Epithelial cell of esophagus (primary cell): ENCODE data around the gene GZMB.

Experiments used
- DNase-seq: peaks from one replicate; pipeline ENCODE4 v3.0.0; 2010; ENCODE audit warnings: low read depth
- H3K4me3 ChIP-seq: 2 replicates; pipeline ENCODE4 v1.5.1; 2011; ENCODE audit warnings: mild to moderate bottlenecking, low read length, control low read depth
- CTCF ChIP-seq: IDR thresholded peaks from 2 replicates; pipeline ENCODE4 v1.5.1; 2011; ENCODE audit warnings: low read depth, mild to moderate bottlenecking, low read length, control low read depth, inconsistent platforms; ENCODE audit not compliant: insufficient read depth; ENCODE audit errors: missing control alignments

Gene GZMB

DNA sequence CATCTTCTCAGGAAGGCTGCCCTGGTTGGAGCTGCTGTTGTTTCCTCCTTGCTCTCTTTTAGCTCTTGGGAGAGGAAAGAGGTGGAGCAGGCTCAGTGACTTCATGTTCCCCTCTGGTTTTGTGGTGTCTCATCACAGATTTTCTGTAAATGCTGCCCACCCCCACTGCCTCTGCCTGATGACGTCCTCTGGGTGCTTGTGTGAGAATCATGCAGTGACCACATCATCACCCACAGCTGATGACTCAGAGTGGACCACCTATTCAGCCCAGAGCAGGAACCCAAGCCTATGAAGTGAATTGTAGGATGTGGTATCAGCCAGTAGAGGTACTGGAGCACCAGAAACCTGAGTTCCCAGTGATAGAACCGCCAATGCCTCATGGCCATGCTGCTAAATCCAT is at the start of gene GZMB:
Gene GZMB (minus strand): TSS at position 33 of the 400 bp plus-strand sequence. CDS start 30 bp downstream, at position 3.
- DNase-seq, result peak; percentile 19
- no peak for TF ChIP-seq CTCF
- no peak within 1 kb of the TSS for H3K4me3 ChIP-seq

- TF ChIP-seq CTCF, result no peak
- no peak for DNase-seq
- no peak overlapping the region for H3K4me3 ChIP-seq
These were observed 47.1 kb upstream of the GZMB start for GRCh38 chr14:24681056-24681455.

GRCh38 chr14:24680516-24680915 is 46.5 kb upstream of the GZMB start:
- no peak for DNase-seq
- no peak overlapping the region for H3K4me3 ChIP-seq
- TF ChIP-seq CTCF, result no peak

DNA sequence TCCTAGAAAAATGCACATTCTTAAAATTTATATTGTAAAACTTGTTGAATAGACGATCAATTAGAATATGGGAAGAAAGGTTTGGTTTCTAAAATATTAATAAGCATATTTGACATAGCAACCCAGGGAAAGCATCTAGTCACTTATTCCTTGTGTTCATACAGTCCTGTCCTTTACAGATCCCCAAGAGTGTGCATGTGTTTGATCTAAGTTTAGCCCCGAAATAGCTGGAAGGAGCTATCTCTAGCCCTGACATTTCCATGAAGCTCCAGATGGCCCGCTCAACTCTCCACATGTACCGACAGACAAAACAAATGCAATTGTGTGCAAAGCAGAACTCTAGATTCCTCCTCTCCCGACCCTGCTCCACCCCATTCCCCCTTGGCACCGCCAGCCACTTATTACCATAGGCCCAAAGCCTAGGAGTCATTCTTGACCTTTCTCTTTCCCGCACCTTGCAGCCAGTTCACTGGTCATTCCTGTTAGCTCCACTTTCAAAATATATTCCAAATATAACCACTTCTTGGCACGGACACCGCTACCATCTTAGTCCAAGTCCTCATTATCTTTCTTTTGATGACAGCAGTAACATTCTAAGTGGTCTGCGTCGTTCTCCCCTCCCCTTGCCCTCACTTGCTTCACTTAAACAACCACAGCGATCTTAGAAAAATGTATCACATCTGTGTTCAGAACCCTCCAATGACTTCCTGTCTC is 45.4 kb upstream of the GZMB start:
- no peak for DNase-seq
- H3K4me3 ChIP-seq, result no peak overlapping the region
- TF ChIP-seq CTCF, result no peak

DNA sequence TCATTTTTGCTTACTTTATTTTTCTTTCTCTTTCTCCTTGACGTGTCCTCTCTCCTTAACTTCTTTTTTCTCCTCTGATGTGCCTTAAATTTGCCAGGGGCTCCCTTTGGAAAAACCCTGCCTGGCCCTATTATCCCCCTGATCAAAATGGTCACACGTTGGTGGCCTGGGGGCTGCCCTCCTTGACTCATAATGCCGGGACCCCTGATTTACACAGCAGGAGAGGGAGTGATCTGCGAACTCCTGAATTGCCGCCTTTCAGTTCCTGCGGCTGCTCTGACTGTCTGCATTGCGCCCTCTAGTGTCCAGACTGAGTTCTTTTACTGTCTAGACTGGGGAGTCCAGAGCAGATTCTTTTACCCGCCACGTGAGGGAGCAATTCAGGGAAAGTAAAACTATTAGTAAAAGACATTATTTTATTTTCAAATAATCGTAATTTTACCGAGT is 44.8 kb upstream of the GZMB start:
- peak; percentile 98 for TF ChIP-seq CTCF
- H3K4me3 ChIP-seq, result no peak overlapping the region
- peak; percentile 91 for DNase-seq

- H3K4me3 ChIP-seq, result no peak overlapping the region
- peak; percentile 74 for DNase-seq
- TF ChIP-seq CTCF, result no peak
These were observed 44.0 kb upstream of the GZMB start for GRCh38 chr14:24677956-24678355.

GRCh38 chr14:24674204-24674970 is 40.4 kb upstream of the GZMB start:
- no peak overlapping the region for H3K4me3 ChIP-seq
- TF ChIP-seq CTCF, result no peak
- DNase-seq, result no peak
